DOHH2 (cell line): ENCODE data around the gene PAQR5.

Experiments
- H3F3A ChIP-seq: fragments of 200-600 bp; sonication (generic), shearing (Covaris generic); 2 replicates; pipeline ENCODE4 v1.6.0; 2016; ENCODE audit warnings: antibody characterized with exemption, mild to moderate bottlenecking; ENCODE audit not compliant: control insufficient read depth, insufficient read depth
- H3K27ac ChIP-seq: fragments of 200-600 bp; sonication (generic); 2 replicates; pipeline ENCODE4 v1.5.1; 2014; ENCODE audit warnings: low read depth, mild to moderate bottlenecking, low read length, moderate library complexity
- H3K27me3 ChIP-seq: fragments of 200-600 bp; sonication (generic); 2 replicates; pipeline ENCODE4 v1.6.1; 2014; ENCODE audit warnings: mild to moderate bottlenecking, low read length, mixed read lengths; ENCODE audit not compliant: control insufficient read depth
- H3K36me3 ChIP-seq: fragments of 200-600 bp; sonication (generic); 2 replicates; pipeline ENCODE4 v1.6.1; 2014; ENCODE audit warnings: mild to moderate bottlenecking, low read length, moderate library complexity, mixed read lengths; ENCODE audit not compliant: control insufficient read depth
- H3K4me1 ChIP-seq: fragments of 200-600 bp; sonication (generic); 2 replicates; pipeline ENCODE4 v1.6.1; 2014; ENCODE audit warnings: mild to moderate bottlenecking, low read length, mixed read lengths; ENCODE audit not compliant: control insufficient read depth
- H3K4me2 ChIP-seq: fragments of 200-600 bp; sonication (generic); 2 replicates; pipeline ENCODE4 v1.6.0; 2014; ENCODE audit warnings: mild to moderate bottlenecking, low read length, moderate library complexity
- H3K4me3 ChIP-seq: fragments of 200-600 bp; sonication (generic); 2 replicates; pipeline ENCODE4 v1.5.1; 2014; ENCODE audit warnings: mild to moderate bottlenecking, low read length, mixed read lengths
- H3K79me2 ChIP-seq: fragments of 200-600 bp; sonication (generic); 2 replicates; pipeline ENCODE4 v1.6.1; 2014; ENCODE audit warnings: mild to moderate bottlenecking, low read length, mixed read lengths; ENCODE audit not compliant: control insufficient read depth
- H3K9me2 ChIP-seq: fragments of 200-600 bp; sonication (generic); replicated peaks from 2 replicates; pipeline ENCODE4 v1.6.1; 2014; ENCODE audit warnings: mild to moderate bottlenecking, low read length, mixed read lengths; ENCODE audit not compliant: control insufficient read depth
- H3K9me3 ChIP-seq: fragments of 200-600 bp; sonication (generic); 2 replicates; pipeline ENCODE4 v1.6.1; 2014; ENCODE audit warnings: antibody characterized with exemption, low read length, mixed read lengths; ENCODE audit not compliant: control insufficient read depth, insufficient read depth
- H4K20me1 ChIP-seq: fragments of 200-600 bp; sonication (generic); 2 replicates; pipeline ENCODE4 v1.6.0; 2014; ENCODE audit warnings: low read depth, mild to moderate bottlenecking, antibody characterized with exemption, low read length, moderate library complexity; ENCODE audit not compliant: control insufficient read depth, insufficient read depth
- EZH2phosphoT487 ChIP-seq: fragments of 200-600 bp; sonication (generic); IDR thresholded peaks from 2 replicates; pipeline ENCODE4 v1.6.1; 2017; ENCODE audit warnings: borderline replicate concordance, mild to moderate bottlenecking, antibody characterized with exemption, low read length, moderate library complexity, mixed read lengths
- TF ChIP-seq, protein P1 (sequence below): fragments of 200-600 bp; sonication (generic); IDR thresholded peaks from one replicate; pipeline ENCODE4 v1.5.1; 2014; ENCODE audit warnings: antibody characterized with exemption, mild to moderate bottlenecking, low read depth, low read length; ENCODE audit not compliant: poor library complexity, severe bottlenecking

PAQR5 gene

DNA sequence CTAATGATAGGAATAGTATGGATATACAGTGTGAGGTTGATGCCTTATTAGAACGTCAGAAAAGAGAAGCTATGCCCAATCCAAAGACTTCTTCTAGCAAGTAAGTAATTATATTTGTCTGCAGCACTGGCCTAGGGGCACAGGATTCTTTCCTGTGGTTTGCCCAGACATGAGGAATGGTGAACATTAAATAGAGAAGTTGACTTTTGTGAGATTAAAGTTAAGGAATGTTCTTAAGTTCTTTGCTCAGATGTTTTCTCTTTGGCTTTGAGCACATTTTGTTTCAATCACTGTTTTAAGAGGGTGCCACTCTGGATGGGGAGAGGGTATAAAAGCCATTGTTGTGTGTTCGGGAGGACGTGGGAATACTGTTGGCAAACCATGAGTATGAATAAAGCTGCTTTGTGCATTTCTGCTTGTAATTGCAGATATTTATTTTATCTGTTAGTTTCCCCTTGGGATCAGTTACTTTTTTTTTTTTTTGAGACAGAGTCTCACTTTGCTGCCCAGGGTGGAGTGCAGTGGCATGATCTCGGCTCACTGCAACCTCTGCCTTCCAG is 123.7 kb downstream of the PAQR5 start:
- TF ChIP-seq, protein P1, sequence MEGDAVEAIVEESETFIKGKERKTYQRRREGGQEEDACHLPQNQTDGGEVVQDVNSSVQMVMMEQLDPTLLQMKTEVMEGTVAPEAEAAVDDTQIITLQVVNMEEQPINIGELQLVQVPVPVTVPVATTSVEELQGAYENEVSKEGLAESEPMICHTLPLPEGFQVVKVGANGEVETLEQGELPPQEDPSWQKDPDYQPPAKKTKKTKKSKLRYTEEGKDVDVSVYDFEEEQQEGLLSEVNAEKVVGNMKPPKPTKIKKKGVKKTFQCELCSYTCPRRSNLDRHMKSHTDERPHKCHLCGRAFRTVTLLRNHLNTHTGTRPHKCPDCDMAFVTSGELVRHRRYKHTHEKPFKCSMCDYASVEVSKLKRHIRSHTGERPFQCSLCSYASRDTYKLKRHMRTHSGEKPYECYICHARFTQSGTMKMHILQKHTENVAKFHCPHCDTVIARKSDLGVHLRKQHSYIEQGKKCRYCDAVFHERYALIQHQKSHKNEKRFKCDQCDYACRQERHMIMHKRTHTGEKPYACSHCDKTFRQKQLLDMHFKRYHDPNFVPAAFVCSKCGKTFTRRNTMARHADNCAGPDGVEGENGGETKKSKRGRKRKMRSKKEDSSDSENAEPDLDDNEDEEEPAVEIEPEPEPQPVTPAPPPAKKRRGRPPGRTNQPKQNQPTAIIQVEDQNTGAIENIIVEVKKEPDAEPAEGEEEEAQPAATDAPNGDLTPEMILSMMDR = no peak
- no peak for TF ChIP-seq EZH2phosphoT487
- Histone ChIP-seq H3K9me3 (no peaks in the 10 kb centered on the region), H3K36me3 (peaks cover 96% of the 10 kb centered on the region), H3K4me1 (no peaks in the 10 kb centered on the region), H3K4me3 (no peak overlapping the region), H3F3A (no peaks in the 10 kb centered on the region), H3K9me2 (no peaks in the 10 kb centered on the region), H3K4me2 (no peak overlapping the region), H3K27ac (no peak overlapping the region), H3K79me2 (peaks cover 25% of the 10 kb centered on the region), H3K27me3 (no peaks in the 10 kb centered on the region), H4K20me1 (peaks cover 3% of the 10 kb centered on the region; the same call in 1 of the 2 replicates)

DNA sequence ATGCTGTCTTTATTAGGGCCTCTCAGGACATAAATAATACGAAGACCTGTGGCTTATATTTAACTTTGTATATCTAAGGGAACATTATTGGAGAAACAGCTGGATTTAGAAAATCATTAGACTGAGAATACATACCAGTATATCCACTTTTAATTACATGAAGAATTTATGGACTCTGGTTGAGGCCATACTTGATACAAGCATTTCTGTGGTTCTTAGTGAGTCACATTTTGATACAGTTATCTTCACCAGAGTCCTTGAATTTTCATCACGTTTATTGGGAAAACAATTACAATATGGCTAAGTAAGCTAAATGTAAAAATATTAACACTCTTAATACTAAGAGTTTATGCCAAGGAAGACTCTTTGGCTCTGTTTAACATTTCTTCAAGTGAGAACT is 125.3 kb downstream of the PAQR5 start:
- Histone ChIP-seq H3K27me3 (no peaks in the 10 kb centered on the region), H3K9me3 (no peaks in the 10 kb centered on the region), H3K4me1 (no peaks in the 10 kb centered on the region), H3F3A (no peaks in the 10 kb centered on the region), H3K9me2 (no peaks in the 10 kb centered on the region), H4K20me1 (peaks cover 3% of the 10 kb centered on the region; the same call in 1 of the 2 replicates), H3K4me3 (no peak overlapping the region), H3K36me3 (peaks cover 94% of the 10 kb centered on the region), H3K79me2 (peaks cover 11% of the 10 kb centered on the region), H3K27ac (no peak overlapping the region), H3K4me2 (no peak overlapping the region)
- TF ChIP-seq EZH2phosphoT487 = no peak
- TF ChIP-seq, protein P1 = no peak

- H3K9me2 ChIP-seq = no peaks in the 10 kb centered on the region
- H4K20me1 ChIP-seq = peaks cover 3% of the 10 kb centered on the region; the same call in 1 of the 2 replicates
- peaks cover 94% of the 10 kb centered on the region for H3K36me3 ChIP-seq
- H3K4me1 ChIP-seq = no peaks in the 10 kb centered on the region
- no peak overlapping the region for H3K4me2 ChIP-seq
- H3K9me3 ChIP-seq = no peaks in the 10 kb centered on the region
- H3K27ac ChIP-seq = no peak overlapping the region
- H3K4me3 ChIP-seq = no peak overlapping the region
- TF ChIP-seq EZH2phosphoT487 = no peak
- TF ChIP-seq, protein P1 = no peak
- no peaks in the 10 kb centered on the region for H3F3A ChIP-seq
- no peaks in the 10 kb centered on the region for H3K27me3 ChIP-seq
- peaks cover 3% of the 10 kb centered on the region for H3K79me2 ChIP-seq
Observed at GRCh38 chr15:69424748-69425413, 126.2 kb downstream of the PAQR5 start.
